GM12873 (cell line): ENCODE results near the gene MED15.

Source experiments
- TF ChIP-seq, protein P1 (sequence below): IDR thresholded peaks from 2 replicates; pipeline ENCODE4 v1.5.1; 2012; ENCODE audit warnings: low read depth, mild to moderate bottlenecking, moderate library complexity, low read length, control low read depth; ENCODE audit not compliant: insufficient read depth; ENCODE audit errors: missing control alignments

Gene MED15

DNA sequence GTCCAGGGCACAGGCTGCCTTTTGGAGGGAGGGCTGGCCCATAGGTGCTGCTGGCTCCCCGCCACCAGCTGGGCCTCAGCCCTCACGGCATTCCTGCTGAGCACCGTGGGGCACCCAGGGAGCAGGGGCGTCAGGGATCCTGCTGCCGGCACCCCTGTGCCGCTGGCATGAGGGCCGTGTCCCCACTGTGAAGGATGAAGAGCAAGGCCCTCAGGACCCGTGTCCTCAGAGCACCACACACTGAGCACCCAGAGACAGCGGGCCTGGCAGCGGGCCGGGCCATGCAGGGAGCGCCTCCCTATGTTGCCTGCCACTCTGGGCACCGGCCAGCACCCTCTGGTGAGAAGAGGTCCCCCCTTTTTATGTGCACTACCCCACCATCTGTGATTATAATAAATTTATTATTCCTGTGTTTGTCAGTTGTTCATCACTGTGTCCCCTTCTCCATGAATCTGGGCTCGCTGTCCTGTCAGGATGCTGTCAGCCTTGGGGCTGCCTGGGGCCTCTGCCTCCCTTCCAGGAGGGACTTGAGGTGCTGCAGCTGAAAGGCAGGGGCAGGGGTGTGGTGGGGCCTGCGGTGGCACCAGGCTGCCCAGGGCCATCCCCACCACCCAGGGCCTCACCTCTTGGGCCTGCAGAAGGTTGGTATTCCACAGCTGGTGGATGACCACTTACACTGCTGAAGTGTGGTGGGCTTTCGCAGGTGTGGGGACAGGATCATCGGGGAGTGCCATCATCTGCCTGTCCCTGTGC, 80.0 kb downstream of the MED15 start:
- TF ChIP-seq, protein P1, sequence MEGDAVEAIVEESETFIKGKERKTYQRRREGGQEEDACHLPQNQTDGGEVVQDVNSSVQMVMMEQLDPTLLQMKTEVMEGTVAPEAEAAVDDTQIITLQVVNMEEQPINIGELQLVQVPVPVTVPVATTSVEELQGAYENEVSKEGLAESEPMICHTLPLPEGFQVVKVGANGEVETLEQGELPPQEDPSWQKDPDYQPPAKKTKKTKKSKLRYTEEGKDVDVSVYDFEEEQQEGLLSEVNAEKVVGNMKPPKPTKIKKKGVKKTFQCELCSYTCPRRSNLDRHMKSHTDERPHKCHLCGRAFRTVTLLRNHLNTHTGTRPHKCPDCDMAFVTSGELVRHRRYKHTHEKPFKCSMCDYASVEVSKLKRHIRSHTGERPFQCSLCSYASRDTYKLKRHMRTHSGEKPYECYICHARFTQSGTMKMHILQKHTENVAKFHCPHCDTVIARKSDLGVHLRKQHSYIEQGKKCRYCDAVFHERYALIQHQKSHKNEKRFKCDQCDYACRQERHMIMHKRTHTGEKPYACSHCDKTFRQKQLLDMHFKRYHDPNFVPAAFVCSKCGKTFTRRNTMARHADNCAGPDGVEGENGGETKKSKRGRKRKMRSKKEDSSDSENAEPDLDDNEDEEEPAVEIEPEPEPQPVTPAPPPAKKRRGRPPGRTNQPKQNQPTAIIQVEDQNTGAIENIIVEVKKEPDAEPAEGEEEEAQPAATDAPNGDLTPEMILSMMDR: no peak

DNA sequence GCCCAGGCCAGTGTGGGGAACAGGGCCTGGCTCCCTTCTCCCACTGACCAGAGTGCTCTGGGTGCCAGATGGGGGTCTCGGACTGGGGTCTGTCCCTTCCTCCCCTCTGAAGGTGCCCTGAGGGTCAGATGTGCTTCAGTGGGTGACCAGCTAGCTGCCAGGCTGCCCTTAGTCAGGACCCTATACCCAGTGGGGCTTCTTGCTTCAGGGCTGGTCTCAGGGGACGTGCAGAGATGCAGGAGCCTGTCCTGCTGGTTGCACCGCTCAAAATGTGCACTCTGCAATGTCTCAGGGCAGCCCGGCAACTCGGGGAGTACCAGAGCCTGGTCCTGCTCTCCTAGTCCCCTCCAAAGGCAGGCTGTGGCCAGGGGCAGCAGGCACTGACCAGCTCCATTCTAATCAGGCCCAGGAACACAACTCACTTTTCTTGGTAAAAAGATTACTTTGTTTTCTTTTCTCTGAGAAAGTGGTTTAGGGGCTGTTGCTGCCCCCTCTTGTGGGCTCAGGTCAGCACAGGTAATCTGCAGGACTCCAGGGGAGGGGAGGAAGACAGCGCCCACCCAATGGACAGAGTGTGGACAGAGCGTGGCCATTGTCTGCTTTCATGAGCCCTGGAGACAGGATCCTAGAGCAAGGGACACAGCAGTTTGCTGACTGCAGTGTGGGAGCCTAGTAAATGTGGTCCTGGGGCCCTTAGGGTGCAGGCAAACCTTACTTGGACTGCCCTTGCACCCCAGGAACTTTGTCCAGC, 80.9 kb downstream of the MED15 start:
- TF ChIP-seq, protein P1: no peak

- TF ChIP-seq, protein P1: no peak
These were observed 81.6 kb downstream of the MED15 start for GRCh38 chr22:20588843-20589581.

- TF ChIP-seq, protein P1: no peak
These were observed 82.4 kb downstream of the MED15 start for GRCh38 chr22:20589614-20590476.

- TF ChIP-seq, protein P1: no peak
These were observed 83.3 kb downstream of the MED15 start for GRCh38 chr22:20590477-20591294.

- TF ChIP-seq, protein P1: no peak
These were observed 83.9 kb downstream of the MED15 start for GRCh38 chr22:20591295-20591645.
